ENCODE data around the gene REST. TPM values are rescaled to one million over a fixed set of nuclear protein-coding genes. Genes with fewer than 3 reads are reported as not detected.

Gene REST
- total and polyA plus RNA-seq, 2 of the 8 experiments (the other 6 are each of a cell fraction or from before 2014, with no cell fraction given), result 10.2 to 66.3 TPM

GRCh38 chr4:56999751-57000150 lies 92.1 kb downstream of the REST start:
- WGBS, 2 experiments (ENCODE audit: extremely low coverage in 1 of 2, insufficient coverage in 1 of 2, insufficient read length in 1 of 2, insufficient replicate concordance in 2 of 2, low coverage in 1 of 2, low lambda C conversion rate in 2 of 2, missing lambda C conversion rate in 1 of 2), result 100% methylated on average over 1 of the region's 1 CpG; no CpG with 5 or more reads in 1 of the 2 experiments
- Histone ChIP-seq H3K23ac (ENCODE audit: insufficient read length) (no peak overlapping the region), H2BK5ac (ENCODE audit: low read depth, low read length) (no peak overlapping the region), H3K79me1 (ENCODE audit: low read depth, low read length) (peaks cover 4% of the 10 kb centered on the region; the same call in 1 of the 2 replicates), H2AK5ac (ENCODE audit: low read depth, low read length) (no peak overlapping the region), H2BK120ac (replicated peaks; ENCODE audit: low read depth, low read length) (no peak overlapping the region), H3K4ac (replicated peaks; ENCODE audit: insufficient read length, low read depth, low read length) (no peak overlapping the region), H4K5ac (ENCODE audit: insufficient read length, low read depth, low read length) (no peak overlapping the region), H2AFZ (ENCODE audit: low read length) (no peak overlapping the region), H3K4me2 (ENCODE audit: insufficient read depth in 1 of 2, low read depth in 2 of 2, low read length in 2 of 2) (no peak overlapping the region), H3K18ac (ENCODE audit: extremely low read depth, low read length) (no peak overlapping the region), H4K20me1 (replicated peaks in 1 of 2; ENCODE audit: control insufficient read depth in 1 of 2, insufficient read depth in 2 of 2, low read length in 2 of 2) (peaks cover 0 to 1% of the 10 kb centered on the region in 2 experiments), H3K36me3 (ENCODE audit: control insufficient read depth in 2 of 4, insufficient read depth in 4 of 4, low read length in 3 of 4) (peaks cover 15 to 58% (median 39%) of the 10 kb centered on the region in 4 experiments), H3K56ac (replicated peaks; ENCODE audit: insufficient read length, low read depth, low read length) (no peak overlapping the region), H3K23me2 (ENCODE audit: low read depth, low read length) (no peaks in the 10 kb centered on the region), H4K91ac (replicated peaks; ENCODE audit: insufficient read length, low read length) (no peak overlapping the region), H3K9me3 (ENCODE audit: insufficient read depth in 2 of 2, low read depth in 1 of 2, low read length in 1 of 2) (no peaks in the 10 kb centered on the region), H2BK15ac (ENCODE audit: low read length) (no peak overlapping the region), H3K79me2 (ENCODE audit: control insufficient read depth in 1 of 2, insufficient read depth in 2 of 2, low read length in 2 of 2) (0 out of 4 replicates have a peak, but pooled peaks cover 0 to 3% of the 10 kb centered on the region in 2 experiments), H2BK12ac (ENCODE audit: low read depth, low read length) (no peak overlapping the region), H3K4me1 (replicated peaks in 1 of 4; ENCODE audit: control insufficient read depth in 3 of 4, insufficient read depth in 4 of 4, low read length in 3 of 4) (no peaks in the 10 kb centered on the region), H3K27ac (ENCODE audit: low read depth, low read length) (no peak overlapping the region), H3K14ac (ENCODE audit: insufficient read length) (no peak overlapping the region), H3K27me3 (replicated peaks in 1 of 4; ENCODE audit: control insufficient read depth in 3 of 4, extremely low read depth in 1 of 4, insufficient read depth in 3 of 4, low read length in 3 of 4) (no peaks in the 10 kb centered on the region), H4K8ac (ENCODE audit: extremely low read depth, insufficient read depth, low read length) (no peak overlapping the region), H3K9ac (replicated peaks in 1 of 4; ENCODE audit: extremely low read depth in 1 of 4, low read depth in 3 of 4, low read length in 3 of 4) (no peak overlapping the region), H2BK20ac (ENCODE audit: low read length) (no peak overlapping the region), H3K4me3 (ENCODE audit: extremely low read depth in 1 of 4, insufficient read depth in 2 of 4, low read depth in 3 of 4, low read length in 4 of 4) (no peak overlapping the region)
- POLR2A ChIA-PET (ENCODE audit: partially characterized antibody), result interaction anchor here (1.3 to 1.6 kb wide), 2 partner anchors 15 to 20 kb away, joined by 3 read pairs; no protein-coding TSS in a partner anchor
- no peak for DNase-seq (ENCODE audit: low read depth in 1 of 2, low spot score in 2 of 2)
- CTCF ChIA-PET (ENCODE audit: partially characterized antibody), result no interaction called here
- FAIRE-seq, result no peak
- TF ChIP-seq CTCF (IDR thresholded peaks at IDR 0.05; ENCODE audit: control extremely low read depth in 1 of 3, insufficient read depth in 1 of 3, low read depth in 1 of 3, low read length in 3 of 3) (no peak), SUZ12 (IDR thresholded peaks at IDR 0.05; ENCODE audit: low read length) (no peak), RBBP5 (IDR thresholded peaks at IDR 0.05; ENCODE audit: borderline replicate concordance, low read depth, low read length) (no peak), CREB1 (IDR thresholded peaks at IDR 0.05) (no peak), SIN3A (conservative IDR thresholded peaks at IDR 0.05 in 1 of 2, IDR thresholded peaks at IDR 0.05 in 1 of 2; ENCODE audit: low read depth in 1 of 2, low read length in 2 of 2) (no peak), PHF8 (conservative IDR thresholded peaks at IDR 0.05; ENCODE audit: low read depth, low read length) (no peak), ASH2L (IDR thresholded peaks at IDR 0.05; ENCODE audit: low read length) (no peak), CHD2 (IDR thresholded peaks at IDR 0.05; ENCODE audit: low read length) (no peak), BCL11A (IDR thresholded peaks at IDR 0.05; ENCODE audit: low read depth in 2 of 2, low read length in 2 of 2) (no peak), NANOG (IDR thresholded peaks at IDR 0.05; ENCODE audit: insufficient read depth, low read depth, low read length, poor library complexity, severe bottlenecking) (no peak), CTBP2 (IDR thresholded peaks at IDR 0.05; ENCODE audit: borderline replicate concordance, insufficient read depth, insufficient read length, low read length) (no peak)

Data from H1 (cell line).